GM12872 (cell line): ENCODE measurements around the gene HOTAIR.

Source experiments
- CTCF ChIP-seq: IDR thresholded peaks from 3 replicates; pipeline ENCODE4 v1.5.1; 2011; ENCODE audit warnings: low read depth, mild to moderate bottlenecking, low read length, moderate library complexity; ENCODE audit not compliant: insufficient read depth

The HOTAIR gene

GRCh38 chr12:54019091-54019811 lies 44.5 kb upstream of the HOTAIR start:
- TF ChIP-seq CTCF = no peak

- no peak for TF ChIP-seq CTCF
Observed at GRCh38 chr12:54018468-54018984, 43.8 kb upstream of the HOTAIR start.

- no peak for TF ChIP-seq CTCF
Observed at GRCh38 chr12:54017878-54018467, 43.2 kb upstream of the HOTAIR start.

- no peak for TF ChIP-seq CTCF
Observed at GRCh38 chr12:54017027-54017788, 42.5 kb upstream of the HOTAIR start.

GRCh38 chr12:54016478-54016964 lies 41.8 kb upstream of the HOTAIR start:
- no peak for TF ChIP-seq CTCF

- no peak for TF ChIP-seq CTCF
Observed at GRCh38 chr12:54016051-54016450, 41.3 kb upstream of the HOTAIR start.
